ENCODE measurements around the gene ZCCHC4.

Gene ZCCHC4

GRCh38 chr4:25358515-25359275 is 46.1 kb downstream of the ZCCHC4 start:
- ATAC-seq (ENCODE audit: low read depth) (peak; percentile 56; the same call in 2 of the 3 replicates), DNase-seq (ENCODE audit: low spot score) (peak; percentile 58)

GRCh38 chr4:25361253-25361652 is 48.7 kb downstream of the ZCCHC4 start:
- Histone ChIP-seq H3K4me1 (ENCODE audit: insufficient read depth, poor library complexity, severe bottlenecking) (no peaks in the 10 kb centered on the region), H3K4me3 (ENCODE audit: severe bottlenecking) (no peak overlapping the region), H3K27me3 (ENCODE audit: insufficient read depth, poor library complexity, severe bottlenecking) (no peaks in the 10 kb centered on the region), H3K9me3 (ENCODE audit: severe bottlenecking) (no peaks in the 10 kb centered on the region), H3K36me3 (ENCODE audit: low read depth) (peaks cover 26% of the 10 kb centered on the region), H3K27ac (ENCODE audit: poor library complexity, severe bottlenecking) (no peak overlapping the region)
- TF ChIP-seq CTCF (IDR thresholded peaks at IDR 0.05; ENCODE audit: poor library complexity, severe bottlenecking): no peak
- ATAC-seq (ENCODE audit: low read depth) (no peak), DNase-seq (ENCODE audit: low spot score) (no peak)

More at GRCh38 chr4:25358515-25359275, 46.1 kb downstream of the ZCCHC4 start:
- Histone ChIP-seq H3K9me3 (ENCODE audit: severe bottlenecking) (no peaks in the 10 kb centered on the region), H3K27me3 (ENCODE audit: insufficient read depth, poor library complexity, severe bottlenecking) (no peaks in the 10 kb centered on the region), H3K4me1 (ENCODE audit: insufficient read depth, poor library complexity, severe bottlenecking) (no peaks in the 10 kb centered on the region), H3K27ac (ENCODE audit: poor library complexity, severe bottlenecking) (no peak overlapping the region), H3K4me3 (ENCODE audit: severe bottlenecking) (no peak overlapping the region), H3K36me3 (ENCODE audit: low read depth) (peaks cover 14% of the 10 kb centered on the region)
- no peak for TF ChIP-seq CTCF (IDR thresholded peaks at IDR 0.05; ENCODE audit: poor library complexity, severe bottlenecking)

GRCh38 chr4:25367004-25367621 is 54.5 kb downstream of the ZCCHC4 start:
- Histone ChIP-seq H3K27me3 (ENCODE audit: insufficient read depth, poor library complexity, severe bottlenecking) (no peaks in the 10 kb centered on the region), H3K4me1 (ENCODE audit: insufficient read depth, poor library complexity, severe bottlenecking) (no peaks in the 10 kb centered on the region), H3K27ac (ENCODE audit: poor library complexity, severe bottlenecking) (no peak overlapping the region), H3K36me3 (ENCODE audit: low read depth) (peaks cover 53% of the 10 kb centered on the region), H3K9me3 (ENCODE audit: severe bottlenecking) (no peaks in the 10 kb centered on the region), H3K4me3 (ENCODE audit: severe bottlenecking) (no peak overlapping the region)
- ATAC-seq (ENCODE audit: low read depth) (no peak), DNase-seq (ENCODE audit: low spot score) (no peak)
- TF ChIP-seq CTCF (IDR thresholded peaks at IDR 0.05; ENCODE audit: poor library complexity, severe bottlenecking): peak; percentile 92

- no peak overlapping the region for H3K27ac ChIP-seq (ENCODE audit: poor library complexity, severe bottlenecking)
- no peaks in the 10 kb centered on the region for H3K27me3 ChIP-seq (ENCODE audit: insufficient read depth, poor library complexity, severe bottlenecking)
- H3K4me1 ChIP-seq (ENCODE audit: insufficient read depth, poor library complexity, severe bottlenecking): no peaks in the 10 kb centered on the region
- peaks cover 47% of the 10 kb centered on the region for H3K36me3 ChIP-seq (ENCODE audit: low read depth)
- no peaks in the 10 kb centered on the region for H3K9me3 ChIP-seq (ENCODE audit: severe bottlenecking)
- no peak for ATAC-seq (ENCODE audit: low read depth)
- no peak overlapping the region for H3K4me3 ChIP-seq (ENCODE audit: severe bottlenecking)
- no peak for DNase-seq (ENCODE audit: low spot score)
- no peak for TF ChIP-seq CTCF (IDR thresholded peaks at IDR 0.05; ENCODE audit: poor library complexity, severe bottlenecking)
Observed at GRCh38 chr4:25367877-25368276, 55.3 kb downstream of the ZCCHC4 start.

- DNase-seq (ENCODE audit: low spot score): no peak
- TF ChIP-seq CTCF (IDR thresholded peaks at IDR 0.05; ENCODE audit: poor library complexity, severe bottlenecking): no peak
- H3K4me3 ChIP-seq (ENCODE audit: severe bottlenecking): no peak overlapping the region
- H3K27me3 ChIP-seq (ENCODE audit: insufficient read depth, poor library complexity, severe bottlenecking): no peaks in the 10 kb centered on the region
- no peak for ATAC-seq (ENCODE audit: low read depth)
- no peaks in the 10 kb centered on the region for H3K9me3 ChIP-seq (ENCODE audit: severe bottlenecking)
- no peak overlapping the region for H3K27ac ChIP-seq (ENCODE audit: poor library complexity, severe bottlenecking)
- H3K36me3 ChIP-seq (ENCODE audit: low read depth): peaks cover 47% of the 10 kb centered on the region
- H3K4me1 ChIP-seq (ENCODE audit: insufficient read depth, poor library complexity, severe bottlenecking): no peaks in the 10 kb centered on the region
Observed at GRCh38 chr4:25368315-25368714, 55.7 kb downstream of the ZCCHC4 start.

Measured in RWPE2 (cell line).